Skin of body (tissue), 2 donors: ENCODE measurements around the gene TAF5L. TPM values are rescaled to one million over a fixed set of nuclear protein-coding genes. Genes with fewer than 3 reads are reported as not detected.

Experiments used
- small RNA-seq: library from RNA; depleted of rRNA; stranded (forward); fragments of <200 nt; gene quantifications from one replicate; pipeline ENCODE3, GENCODE V24; 2014; ENCODE audit warnings: low replicate concordance
- total RNA-seq: library from RNA; depleted of rRNA; stranded (reverse); fragments of >200 nt; gene quantifications from one replicate; pipeline ENCODE4 v1.2.3, GENCODE V29; 2014

Gene TAF5L
- total RNA-seq, 1 donor from 2014 or later, result 11.1 TPM

Small RNA genes within 50 kb of the gene (small RNA-seq; reads per million reads assigned to genes)
- gene HMGN2P19 (not detected), gene RNA5SP78 (not detected)

Other genes starting within 250 kb of the TAF5L start
- gene ACTA1, start 192.0 kb downstream of the TAF5L start, total RNA-seq, result 472 TPM
- 36.1 TPM for gene NUP133, start 117.8 kb downstream of the TAF5L start, total RNA-seq
- 16.9 TPM for gene ABCB10, start 67.4 kb downstream of the TAF5L start, total RNA-seq
- gene URB2, start 125 bp upstream of the TAF5L start, total RNA-seq, result 8.5 TPM